Gastrocnemius medialis (tissue), 4 donors: Measurements from ENCODE around the gene C6orf89.
A peak's percentile ranks its signal among the peaks of the same experiment; 100 is the strongest.

ENCODE experiments used
- CTCF ChIP-seq, 5 experiments: fragments of 450-650 bp in 3 of 5; fragments of 200-600 bp in 2 of 5; sonication (generic) in 2 of 5; IDR thresholded peaks in 4 of 5; conservative IDR thresholded peaks in 1 of 5; 1 replicate in 4 of 5; 2 replicates in 1 of 5; pipeline ENCODE4 v1.5.1; 2016 to 2019; ENCODE audit warnings: antibody characterized with exemption in 5 of 5, mild to moderate bottlenecking in 3 of 5, moderate library complexity in 3 of 5
- POLR2A ChIP-seq, 2 donors: fragments of 450-650 bp; IDR thresholded peaks; one replicate each; pipeline ENCODE4 v1.6.1; 2017; ENCODE audit warnings: antibody characterized with exemption in 2 of 2, mild to moderate bottlenecking in 2 of 2, moderate library complexity in 2 of 2

- TF ChIP-seq POLR2A (IDR thresholded peaks at IDR 0.05) (no peak), CTCF (IDR thresholded peaks at IDR 0.05 in 4 of 5, conservative IDR thresholded peaks at IDR 0.05 in 1 of 5) (peak; percentile 69 to 79 (median 73))
Measured at GRCh38 chr6:36851149-36851614, 34.6 kb upstream of the C6orf89 start.
